ENCODE results near the gene BRSK1.

DNA sequence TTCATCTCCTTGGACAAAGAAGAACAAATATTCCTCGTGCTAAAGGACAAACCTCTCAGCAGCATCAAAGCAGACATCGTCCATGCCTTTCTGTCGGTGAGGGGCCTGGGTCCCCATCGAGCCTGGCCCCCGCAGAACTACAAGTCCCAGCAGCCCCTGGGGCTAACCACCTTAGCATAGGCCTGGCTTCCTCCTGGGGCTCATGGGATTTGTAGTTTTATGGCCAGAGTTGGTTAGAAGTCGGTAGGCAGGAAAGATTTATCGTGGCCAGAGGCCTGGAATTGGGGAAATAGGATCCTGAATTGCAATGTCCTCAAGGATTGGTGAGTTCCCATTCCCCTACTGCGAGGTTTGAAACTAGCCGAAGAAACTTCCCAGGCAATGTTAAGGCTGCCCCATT lies 21.7 kb downstream of the BRSK1 start:
- TF ChIP-seq JUND (IDR thresholded peaks at IDR 0.05; ENCODE audit: low read length) (no peak), EP300 (IDR thresholded peaks at IDR 0.05; ENCODE audit: borderline replicate concordance in 1 of 2, low read depth in 2 of 2, low read length in 2 of 2) (no peak), FOSL1 (IDR thresholded peaks at IDR 0.05; ENCODE audit: insufficient read depth, low read depth, low read length) (no peak), CHD1 (IDR thresholded peaks at IDR 0.05; ENCODE audit: low read depth, low read length) (no peak), CBX5 (IDR thresholded peaks at IDR 0.05; ENCODE audit: low read depth, low read length) (no peak), POLR2A (IDR thresholded peaks at IDR 0.05; ENCODE audit: control extremely low read depth in 1 of 2, low read depth in 2 of 2, low read length in 2 of 2) (no peak), GABPA (IDR thresholded peaks at IDR 0.05; ENCODE audit: borderline replicate concordance, insufficient read depth, low read length) (no peak), EGR1 (IDR thresholded peaks at IDR 0.05; ENCODE audit: borderline replicate concordance, low read depth, low read length) (no peak), CEBPB (IDR thresholded peaks at IDR 0.05; ENCODE audit: low read depth, low read length) (no peak), POLR2AphosphoS5 (IDR thresholded peaks at IDR 0.05; ENCODE audit: low read depth, low read length) (no peak), SIN3A (conservative IDR thresholded peaks at IDR 0.05 in 1 of 2, IDR thresholded peaks at IDR 0.05 in 1 of 2; ENCODE audit: low read depth in 1 of 2, low read length in 2 of 2) (no peak), SIRT6 (IDR thresholded peaks at IDR 0.05; ENCODE audit: low read length) (no peak)
- TF ChIP-seq, protein P1, sequence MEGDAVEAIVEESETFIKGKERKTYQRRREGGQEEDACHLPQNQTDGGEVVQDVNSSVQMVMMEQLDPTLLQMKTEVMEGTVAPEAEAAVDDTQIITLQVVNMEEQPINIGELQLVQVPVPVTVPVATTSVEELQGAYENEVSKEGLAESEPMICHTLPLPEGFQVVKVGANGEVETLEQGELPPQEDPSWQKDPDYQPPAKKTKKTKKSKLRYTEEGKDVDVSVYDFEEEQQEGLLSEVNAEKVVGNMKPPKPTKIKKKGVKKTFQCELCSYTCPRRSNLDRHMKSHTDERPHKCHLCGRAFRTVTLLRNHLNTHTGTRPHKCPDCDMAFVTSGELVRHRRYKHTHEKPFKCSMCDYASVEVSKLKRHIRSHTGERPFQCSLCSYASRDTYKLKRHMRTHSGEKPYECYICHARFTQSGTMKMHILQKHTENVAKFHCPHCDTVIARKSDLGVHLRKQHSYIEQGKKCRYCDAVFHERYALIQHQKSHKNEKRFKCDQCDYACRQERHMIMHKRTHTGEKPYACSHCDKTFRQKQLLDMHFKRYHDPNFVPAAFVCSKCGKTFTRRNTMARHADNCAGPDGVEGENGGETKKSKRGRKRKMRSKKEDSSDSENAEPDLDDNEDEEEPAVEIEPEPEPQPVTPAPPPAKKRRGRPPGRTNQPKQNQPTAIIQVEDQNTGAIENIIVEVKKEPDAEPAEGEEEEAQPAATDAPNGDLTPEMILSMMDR (IDR thresholded peaks at IDR 0.05; ENCODE audit: control extremely low read depth in 1 of 3, insufficient read depth in 1 of 3, low read depth in 1 of 3, low read length in 3 of 3), result no peak
